HL-60 (cell line): ENCODE data around the gene SKI.

Experiments used
- DNase-seq, 2 experiments: peaks; one replicate each; pipeline ENCODE4 v3.0.0-alpha.2; 2010 to 2020; ENCODE audit warnings: low read depth in 1 of 2, low spot score in 1 of 2
- H3K27ac ChIP-seq: fragments of 250-450 bp; sonication (Bioruptor Pico); replicated peaks from 2 replicates; pipeline ENCODE4 v1.5.1; 2020; ENCODE audit warnings: mild to moderate bottlenecking, moderate library complexity
- H3K27me3 ChIP-seq: fragments of 250-450 bp; sonication (Bioruptor Pico); 2 replicates; pipeline ENCODE4 v1.5.1; 2021; ENCODE audit warnings: mild to moderate bottlenecking, moderate library complexity; ENCODE audit not compliant: insufficient read depth, poor library complexity, severe bottlenecking
- H3K4me3 ChIP-seq: replicated peaks from 2 replicates; pipeline ENCODE4 v1.5.1; 2011; ENCODE audit warnings: mild to moderate bottlenecking, control low read depth, low read length; ENCODE audit not compliant: insufficient read depth
- CTCF ChIP-seq: IDR thresholded peaks from one replicate; pipeline ENCODE4 v1.5.1; 2011; ENCODE audit warnings: low read length, control low read depth, inconsistent platforms; ENCODE audit not compliant: insufficient read depth
- GABPA ChIP-seq: IDR thresholded peaks from 2 replicates; pipeline ENCODE4 v1.6.1; 2012; ENCODE audit warnings: low read depth
- POLR2AphosphoS5 ChIP-seq: IDR thresholded peaks from 2 replicates; pipeline ENCODE4 v1.6.1; 2012; ENCODE audit warnings: low read depth
- REST ChIP-seq: IDR thresholded peaks from 2 replicates; pipeline ENCODE4 v1.6.1; 2012; ENCODE audit warnings: low read depth; ENCODE audit not compliant: insufficient replicate concordance
- SPI1 ChIP-seq: IDR thresholded peaks from 2 replicates; pipeline ENCODE4 v1.6.1; 2012; ENCODE audit warnings: low read depth, mild to moderate bottlenecking, borderline replicate concordance

The SKI gene

GRCh38 chr1:2256435-2257244 is 28.5 kb downstream of the SKI start:
- no peaks in the 10 kb centered on the region for H3K27me3 ChIP-seq
- peak overlapping the region; percentile 61; the same call in 1 of the 2 replicates for H3K27ac ChIP-seq
- H3K4me3 ChIP-seq = no peak overlapping the region
- no peak for TF ChIP-seq REST
- TF ChIP-seq POLR2AphosphoS5 = no peak
- no peak for TF ChIP-seq GABPA
- no peak for TF ChIP-seq SPI1
- no peak for TF ChIP-seq CTCF
- no peak for DNase-seq

- H3K4me3 ChIP-seq = no peak overlapping the region
- no peak overlapping the region for H3K27ac ChIP-seq
- no peak for TF ChIP-seq GABPA
- TF ChIP-seq SPI1 = no peak
- TF ChIP-seq POLR2AphosphoS5 = no peak
- no peak for TF ChIP-seq CTCF
- no peak for TF ChIP-seq REST
- H3K27me3 ChIP-seq = no peaks in the 10 kb centered on the region
- no peak for DNase-seq
Measured at GRCh38 chr1:2257245-2257627, 29.1 kb downstream of the SKI start.

- H3K4me3 ChIP-seq = no peak overlapping the region
- DNase-seq = no peak
- no peaks in the 10 kb centered on the region for H3K27me3 ChIP-seq
- no peak for TF ChIP-seq GABPA
- TF ChIP-seq SPI1 = no peak
- no peak for TF ChIP-seq POLR2AphosphoS5
- TF ChIP-seq REST = no peak
- no peak for TF ChIP-seq CTCF
- H3K27ac ChIP-seq = no peak overlapping the region
Measured at GRCh38 chr1:2258122-2258681, 30.1 kb downstream of the SKI start.
